Measurements from ENCODE around the gene ZNF865. TPM values are rescaled to one million over a fixed set of nuclear protein-coding genes. Genes with fewer than 3 reads are reported as not detected.

The ZNF865 gene
- total RNA-seq, 1 experiment from 2014 or later = 21.7 TPM

- TF ChIP-seq, protein P1, sequence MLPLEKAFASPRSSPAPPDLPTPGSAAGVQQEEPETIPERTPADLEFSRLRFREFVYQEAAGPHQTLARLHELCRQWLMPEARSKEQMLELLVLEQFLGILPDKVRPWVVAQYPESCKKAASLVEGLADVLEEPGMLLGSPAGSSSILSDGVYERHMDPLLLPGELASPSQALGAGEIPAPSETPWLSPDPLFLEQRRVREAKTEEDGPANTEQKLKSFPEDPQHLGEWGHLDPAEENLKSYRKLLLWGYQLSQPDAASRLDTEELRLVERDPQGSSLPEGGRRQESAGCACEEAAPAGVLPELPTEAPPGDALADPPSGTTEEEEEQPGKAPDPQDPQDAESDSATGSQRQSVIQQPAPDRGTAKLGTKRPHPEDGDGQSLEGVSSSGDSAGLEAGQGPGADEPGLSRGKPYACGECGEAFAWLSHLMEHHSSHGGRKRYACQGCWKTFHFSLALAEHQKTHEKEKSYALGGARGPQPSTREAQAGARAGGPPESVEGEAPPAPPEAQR (CRISPR knock-in tag; IDR thresholded peaks at IDR 0.05) = no peak
- TF ChIP-seq E2F1 (CRISPR knock-in tag; IDR thresholded peaks at IDR 0.05) = no peak
- no peak for TF ChIP-seq ERG (CRISPR knock-in tag; IDR thresholded peaks at IDR 0.05)
- no peak for TF ChIP-seq GTF2I (CRISPR knock-in tag; conservative IDR thresholded peaks at IDR 0.05)
- no peak for TF ChIP-seq CTCF (IDR thresholded peaks at IDR 0.05)
- no peak for TF ChIP-seq NR1H2 (CRISPR knock-in tag; IDR thresholded peaks at IDR 0.05)
- TF ChIP-seq EMX1 (CRISPR knock-in tag; IDR thresholded peaks at IDR 0.05) = no peak
- TF ChIP-seq MYBL2 (CRISPR knock-in tag; IDR thresholded peaks at IDR 0.05) = no peak
- no peak for TF ChIP-seq RORB (CRISPR knock-in tag; IDR thresholded peaks at IDR 0.05)
- no peak for TF ChIP-seq ZNF121 (CRISPR knock-in tag; IDR thresholded peaks at IDR 0.05)
- no peak for TF ChIP-seq USF2 (CRISPR knock-in tag; IDR thresholded peaks at IDR 0.05)
- no peak for TF ChIP-seq RELA (CRISPR knock-in tag; IDR thresholded peaks at IDR 0.05; ENCODE audit: borderline replicate concordance)
Observed at GRCh38 chr19:55661826-55662225, 56.4 kb downstream of the ZNF865 start (continued).

DNA sequence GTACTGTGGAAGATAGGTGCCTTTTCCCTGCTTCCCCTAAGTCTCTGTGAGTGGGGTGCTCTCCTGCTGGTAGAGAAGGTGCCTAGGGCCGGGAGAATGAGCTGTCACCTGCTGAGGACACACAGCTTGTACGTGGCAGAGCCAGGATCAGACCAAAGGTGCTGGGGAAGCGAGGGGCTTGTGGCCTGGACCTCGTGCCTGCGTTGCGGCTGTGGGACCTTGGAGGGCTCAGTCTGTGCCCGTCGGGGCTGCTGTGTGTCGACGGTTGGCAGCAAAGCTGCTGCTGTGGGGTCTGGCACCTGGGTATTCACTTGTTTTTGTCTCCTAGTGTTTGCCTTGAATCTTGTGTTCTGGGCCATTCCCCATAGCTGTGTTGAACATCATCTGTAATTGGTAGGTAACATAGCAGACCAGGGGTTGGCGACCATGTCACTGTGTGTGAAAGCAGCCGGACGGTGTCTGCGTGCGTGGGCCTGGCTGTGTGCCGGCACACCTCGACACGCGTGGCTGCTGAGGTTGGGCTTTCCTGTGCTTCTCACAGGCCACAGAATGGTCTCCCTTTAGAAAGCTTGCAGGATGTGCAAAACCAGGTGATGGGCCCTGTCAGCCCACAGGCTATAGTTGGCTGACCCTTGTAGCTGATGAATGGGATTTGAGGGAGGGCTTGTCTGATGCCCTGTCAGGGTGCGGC is 58.5 kb downstream of the ZNF865 start:
- Mint-ChIP-seq H3K4me1 (peaks cover 3% of the 10 kb centered on the region), H3K4me3 (no peak overlapping the region), H3K36me3 (peaks cover 57% of the 10 kb centered on the region), H3K9me3 (no peaks in the 10 kb centered on the region), H3K27me3 (ENCODE audit: low read depth) (no peaks in the 10 kb centered on the region; the same call in 1 of the 2 replicates), H3K27ac (no peak overlapping the region)
- ATAC-seq (no peak), DNase-seq (ENCODE audit: low spot score) (no peak)
- TF ChIP-seq ZNF232 (CRISPR knock-in tag; IDR thresholded peaks at IDR 0.05) (no peak), ZNF532 (CRISPR knock-in tag; IDR thresholded peaks at IDR 0.05; ENCODE audit: borderline replicate concordance) (no peak)
- ChIA-PET POLR2A (interaction anchor here (2.1 kb wide), 1 partner anchor 11 kb away, joined by 5 read pairs; no protein-coding TSS in a partner anchor), CTCF (no interaction called here)
